HepG2 (cell line): ENCODE data around the gene COL27A1. TPM values are rescaled to one million over a fixed set of nuclear protein-coding genes. Genes with fewer than 3 reads are reported as not detected.

Experiments used
- BATF2 ChIP-seq: sonication (generic); formaldehyde crosslinking; IDR thresholded peaks from 2 replicates; pipeline ENCODE4 v1.8.0; 2022; ENCODE audit warnings: mild to moderate bottlenecking, missing genetic modification reagents, moderate library complexity
- CCDC6 ChIP-seq: sonication (generic); formaldehyde crosslinking; IDR thresholded peaks from 2 replicates; pipeline ENCODE4 v1.8.1; 2022; ENCODE audit warnings: mild to moderate bottlenecking, missing genetic modification reagents, moderate library complexity
- EZH2 ChIP-seq: conservative IDR thresholded peaks from 2 replicates; pipeline ENCODE4 v1.6.1; 2012; ENCODE audit warnings: mild to moderate bottlenecking, low read depth, low read length, moderate library complexity
- HDAC6 ChIP-seq: fragments of 200-600 bp; sonication (generic); IDR thresholded peaks from 2 replicates; pipeline ENCODE4 v1.7.0; 2017; ENCODE audit warnings: mild to moderate bottlenecking, antibody characterized with exemption, low read length, low read depth
- HOXA3 ChIP-seq: sonication (generic); formaldehyde crosslinking; IDR thresholded peaks from 2 replicates; pipeline ENCODE4 v1.5.0; 2020; ENCODE audit warnings: missing genetic modification reagents
- HOXD1 ChIP-seq: sonication (generic); formaldehyde crosslinking; IDR thresholded peaks from 2 replicates; pipeline ENCODE4 v1.5.0; 2020; ENCODE audit warnings: missing genetic modification reagents
- IRF1 ChIP-seq: sonication (generic); formaldehyde crosslinking; IDR thresholded peaks from 2 replicates; pipeline ENCODE4 v1.4.0; 2020; ENCODE audit warnings: low read depth, mild to moderate bottlenecking, missing genetic modification reagents
- NR2F2 ChIP-seq: IDR thresholded peaks from 2 replicates; pipeline ENCODE4 v1.6.1; 2012; ENCODE audit warnings: low read depth, inconsistent platforms, borderline replicate concordance
- POGK ChIP-seq: sonication (generic); formaldehyde crosslinking; conservative IDR thresholded peaks from 2 replicates; pipeline ENCODE4 v1.8.0; 2022; ENCODE audit warnings: mild to moderate bottlenecking, moderate library complexity, missing genetic modification reagents
- PRDM4 ChIP-seq: sonication (generic); formaldehyde crosslinking; IDR thresholded peaks from 2 replicates; pipeline ENCODE4 v1.9.0; 2021; ENCODE audit warnings: missing genetic modification reagents, borderline replicate concordance
- REST ChIP-seq, 2 experiments: IDR thresholded peaks; 2 replicates each; pipeline ENCODE4 v1.6.1; 2011 to 2012; ENCODE audit warnings: low read length in 2 of 2, borderline replicate concordance in 1 of 2, low read depth in 1 of 2, mild to moderate bottlenecking in 1 of 2, moderate library complexity in 1 of 2
- RFX5 ChIP-seq: IDR thresholded peaks from 2 replicates; pipeline ENCODE4 v1.6.1; 2011; ENCODE audit warnings: low read depth, low read length, improper control_type of control experiment
- SIX4 ChIP-seq: sonication (generic); formaldehyde crosslinking; IDR thresholded peaks from 2 replicates; pipeline ENCODE4 v1.4.0; 2020; ENCODE audit warnings: missing genetic modification reagents
- TBL1XR1 ChIP-seq: fragments of 150-350 bp; IDR thresholded peaks from 2 replicates; pipeline ENCODE4 v1.6.1; 2014; ENCODE audit warnings: borderline replicate concordance, low read length; ENCODE audit not compliant: partially characterized antibody
- ZBTB46 ChIP-seq: sonication (generic); formaldehyde crosslinking; IDR thresholded peaks from 2 replicates; pipeline ENCODE4 v1.4.0; 2020; ENCODE audit warnings: mild to moderate bottlenecking, missing genetic modification reagents, borderline replicate concordance
- ZFP1 ChIP-seq: IDR thresholded peaks from 2 replicates; pipeline ENCODE4 v1.6.1; 2016
- ZNF335 ChIP-seq: sonication (generic); formaldehyde crosslinking; IDR thresholded peaks from 2 replicates; pipeline ENCODE4 v1.4.0; 2020; ENCODE audit warnings: missing genetic modification reagents
- ZNF44 ChIP-seq: sonication (generic); formaldehyde crosslinking; IDR thresholded peaks from 2 replicates; pipeline ENCODE4 v1.5.1; 2020; ENCODE audit warnings: mild to moderate bottlenecking, missing genetic modification reagents
- ZNF567 ChIP-seq: sonication (generic); formaldehyde crosslinking; IDR thresholded peaks from 2 replicates; pipeline ENCODE4 v1.8.1; 2023; ENCODE audit warnings: mild to moderate bottlenecking, missing genetic modification reagents, borderline replicate concordance
- ZNF772 ChIP-seq: sonication (generic); formaldehyde crosslinking; IDR thresholded peaks from 2 replicates; pipeline ENCODE4 v1.5.0; 2020; ENCODE audit warnings: mild to moderate bottlenecking, missing genetic modification reagents
- polyA plus RNA-seq, 8 experiments: library from polyadenylated mRNA; depleted of rRNA in 3 of 8; stranded (reverse) in 7 of 8; unstranded in 1 of 8; fragments of >200 nt; fragmentation: Illumina TruSeq in 4 of 8; extraction: Trizol in 4 of 8; gene quantifications; 2 replicates each; pipeline versions ENCODE4 v1.2.1 to v1.2.3, GENCODE V29; 2011 to 2016; ENCODE audit warnings: low read depth in 4 of 8, missing spikeins in 1 of 8, mixed read lengths in 1 of 8; ENCODE audit not compliant: insufficient read depth in 1 of 8
- total RNA-seq, 5 experiments: library from RNA; depleted of rRNA; stranded (reverse); fragments of >200 nt; fragmentation: Illumina TruSeq; extraction: Trizol; gene quantifications; 2 replicates each; pipeline ENCODE4 v1.2.3, GENCODE V29; 2016; ENCODE audit warnings: low read depth in 1 of 5

COL27A1 gene
- total and polyA plus RNA-seq, 2 of the 13 experiments (the other 11 are each of a cell fraction or from before 2014, with no cell fraction given) = 71.3 to 89.1 TPM

GRCh38 chr9:114163517-114163951, 8.2 kb downstream of the COL27A1 start (continued):
- TF ChIP-seq REST (IDR thresholded peaks at IDR 0.05; ENCODE audit: borderline replicate concordance in 1 of 2, low read depth in 1 of 2, low read length in 2 of 2) (no peak), CCDC6 (CRISPR knock-in tag) (no peak), BATF2 (CRISPR knock-in tag) (no peak), PRDM4 (CRISPR knock-in tag) (no peak), IRF1 (CRISPR knock-in tag) (no peak), POGK (CRISPR knock-in tag) (no peak), ZNF567 (no peak), HOXA3 (CRISPR knock-in tag) (no peak; the same call in 1 of the 2 replicates), ZBTB46 (CRISPR knock-in tag) (no peak), ZNF335 (CRISPR knock-in tag) (peak; percentile 74; the same call in 1 of the 2 replicates), NR2F2 (no peak), TBL1XR1 (no peak), EZH2 (no peak), HOXD1 (CRISPR knock-in tag) (no peak), ZFP1 (CRISPR knock-in tag) (no peak), SIX4 (CRISPR knock-in tag) (peak; percentile 64), ZNF772 (CRISPR knock-in tag) (no peak), HDAC6 (no peak), ZNF44 (CRISPR knock-in tag) (no peak), RFX5 (no peak)
